Activated T-cell treated with anti-CD3 and anti-CD28 coated beads for 1 hour (primary cell): Measurements from ENCODE around the gene AIPL1.
"Not testable (repeated sequence)": the region's sequence is repeated elsewhere in the genome, so short reads cannot be mapped to it uniquely, and the experiment has no call there.

Experiments
- DNase-seq: peaks from one replicate; pipeline ENCODE4 v3.0.0-alpha.2; 2020; ENCODE audit warnings: low read depth

Gene AIPL1, protein sequence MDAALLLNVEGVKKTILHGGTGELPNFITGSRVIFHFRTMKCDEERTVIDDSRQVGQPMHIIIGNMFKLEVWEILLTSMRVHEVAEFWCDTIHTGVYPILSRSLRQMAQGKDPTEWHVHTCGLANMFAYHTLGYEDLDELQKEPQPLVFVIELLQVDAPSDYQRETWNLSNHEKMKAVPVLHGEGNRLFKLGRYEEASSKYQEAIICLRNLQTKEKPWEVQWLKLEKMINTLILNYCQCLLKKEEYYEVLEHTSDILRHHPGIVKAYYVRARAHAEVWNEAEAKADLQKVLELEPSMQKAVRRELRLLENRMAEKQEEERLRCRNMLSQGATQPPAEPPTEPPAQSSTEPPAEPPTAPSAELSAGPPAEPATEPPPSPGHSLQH

DNA sequence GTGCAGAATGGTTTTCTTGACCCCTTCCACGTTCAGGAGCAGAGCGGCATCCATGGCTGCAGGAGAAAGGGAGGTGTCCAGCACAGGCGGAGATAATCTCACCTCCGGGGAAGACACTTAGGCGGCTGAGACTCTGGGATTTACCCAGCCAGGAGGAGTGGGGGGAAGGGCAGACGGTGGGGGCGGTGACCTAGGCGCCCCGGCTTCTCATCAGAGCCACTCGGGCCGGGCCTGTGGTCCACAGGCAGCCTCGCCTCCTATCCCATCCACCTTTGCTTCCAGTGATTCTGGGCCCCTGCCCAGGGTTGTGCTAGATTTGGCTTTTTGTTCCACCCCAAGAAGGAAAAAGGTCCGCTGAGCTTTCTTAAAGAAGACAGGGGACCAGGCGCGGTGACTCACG is at the start of gene AIPL1:
Gene AIPL1, minus strand, starts transcription at position 71 of the 400 bp plus-strand sequence. Its CDS starts 17 bp downstream, at position 54.
- DNase-seq: no peak

DNA sequence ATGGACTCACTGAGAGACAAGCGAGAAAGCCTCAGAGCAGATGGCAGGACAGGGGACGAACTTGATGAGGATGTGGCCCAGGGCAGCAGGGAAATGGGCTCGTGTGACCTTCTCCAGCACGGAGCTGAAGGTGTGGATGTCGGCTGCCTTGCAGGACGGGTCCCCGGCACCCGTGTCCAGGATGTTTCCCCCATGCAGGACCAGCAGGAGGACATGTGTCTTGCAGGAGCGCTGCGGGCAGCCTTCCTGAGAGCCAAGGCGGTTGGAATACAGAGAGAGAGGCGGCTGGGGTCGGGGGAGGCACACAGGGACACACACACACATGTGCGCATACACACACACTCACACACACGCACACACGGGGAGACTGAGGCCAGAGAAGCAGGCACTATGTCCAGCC is 48.6 kb upstream of the AIPL1 start:
- no peak for DNase-seq

DNA sequence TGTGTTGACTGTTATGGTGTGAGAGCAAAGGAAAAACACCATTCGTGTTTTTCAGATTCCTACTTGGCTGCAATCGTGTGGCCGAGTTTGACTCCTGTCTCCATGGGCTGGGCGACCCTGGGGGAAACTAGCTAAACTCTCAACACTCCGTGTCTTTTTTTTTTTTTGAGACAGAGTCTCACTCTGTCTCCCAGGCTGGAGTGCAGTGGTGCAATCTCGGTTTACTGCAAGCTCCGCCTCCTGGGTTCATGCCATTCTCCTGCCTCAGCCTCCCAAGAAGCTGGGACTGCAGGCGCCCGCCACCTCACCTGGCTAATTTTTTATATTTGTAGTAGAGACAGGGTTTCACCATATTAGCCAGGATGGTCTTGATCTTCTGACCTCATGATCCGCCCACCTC is 47.9 kb upstream of the AIPL1 start:
- not testable (repeated sequence) for DNase-seq

DNA sequence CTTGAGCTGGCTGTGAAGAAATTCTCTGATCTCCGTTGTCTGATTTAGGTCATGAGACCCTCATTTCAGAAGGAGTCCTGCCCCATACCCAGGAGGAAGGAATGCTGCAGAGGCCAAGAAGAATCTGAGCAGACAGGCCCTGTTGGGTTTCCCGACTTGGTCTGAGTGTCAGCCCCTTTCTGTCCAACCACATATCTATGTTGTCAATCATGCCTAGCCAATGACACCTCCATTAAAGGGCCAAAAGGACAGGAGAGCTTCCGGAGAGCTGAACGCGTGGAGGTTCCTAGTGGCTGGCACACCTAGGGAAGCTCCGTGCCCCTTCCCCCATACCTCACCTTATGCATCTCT is 47.2 kb upstream of the AIPL1 start:
- no peak for DNase-seq

DNA sequence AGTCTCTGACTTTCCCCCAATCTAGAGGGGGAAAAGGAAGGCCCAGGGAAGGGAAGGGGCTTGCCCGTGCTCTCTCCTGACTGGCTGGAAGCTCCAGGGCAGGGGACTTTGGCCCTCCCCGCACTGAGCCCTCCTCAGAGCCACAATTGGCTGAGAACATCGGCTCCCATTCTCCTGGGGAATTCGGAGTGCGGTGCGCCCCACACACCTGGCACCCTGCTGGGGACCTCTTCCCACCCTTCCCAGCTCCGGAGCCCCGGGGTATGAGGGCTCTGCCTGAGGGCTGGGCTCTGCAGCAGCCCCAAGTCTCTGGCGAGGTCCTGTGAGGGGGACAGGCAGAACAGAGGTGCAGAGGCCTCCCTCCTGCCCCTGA is 45.4 kb upstream of the AIPL1 start:
- no peak for DNase-seq

DNA sequence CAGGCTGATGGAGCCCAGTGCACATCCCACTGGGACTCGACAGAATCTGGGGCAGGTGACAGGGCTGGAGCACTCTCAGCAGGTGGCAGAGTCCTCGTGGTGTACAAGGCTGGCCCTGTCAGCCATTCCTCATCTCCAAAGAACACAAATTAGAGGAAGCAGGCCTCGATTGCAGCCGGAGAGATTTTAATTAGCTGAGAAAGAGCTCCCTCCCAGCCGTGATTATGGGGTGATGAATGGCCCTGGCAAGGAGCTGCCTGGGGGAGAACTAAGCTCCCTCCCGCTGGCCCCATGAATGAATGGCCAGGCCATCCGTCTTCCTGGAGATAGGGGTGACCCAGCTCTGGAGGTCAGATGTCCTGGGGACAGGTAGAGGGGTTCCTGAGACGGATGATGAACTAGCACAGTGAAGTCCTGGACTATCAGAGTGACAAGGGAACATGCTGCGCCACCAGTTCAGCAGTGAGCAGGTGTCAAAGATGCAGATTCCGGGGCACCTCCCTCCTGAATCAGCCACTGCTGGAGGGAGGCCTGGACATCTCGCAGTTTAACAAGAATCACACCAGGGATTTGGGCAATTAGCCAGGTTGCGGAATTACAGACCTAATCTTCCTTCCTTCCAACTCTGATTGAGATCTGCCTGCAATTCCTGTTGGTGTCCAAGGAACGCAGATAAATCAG is 44.8 kb upstream of the AIPL1 start:
- no peak for DNase-seq

DNA sequence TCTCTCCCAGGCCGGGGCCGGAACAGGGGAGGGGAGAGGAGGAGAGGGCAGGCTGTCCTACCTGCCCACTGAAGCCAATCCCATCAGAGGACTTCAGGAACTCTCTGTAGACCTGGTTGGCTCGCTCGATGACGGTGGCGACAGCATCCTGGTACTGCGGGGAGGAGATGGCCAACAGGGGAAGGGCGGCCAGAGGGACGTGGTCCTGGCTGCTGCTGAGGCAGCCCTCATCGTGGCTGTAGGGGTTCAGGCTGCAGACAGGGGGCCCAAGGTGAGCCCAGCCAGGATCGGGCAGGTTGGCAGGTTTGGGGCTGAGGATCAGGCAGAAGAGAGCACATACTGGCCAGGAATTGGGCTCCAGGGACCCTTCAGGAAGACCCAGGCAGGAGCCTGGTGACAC is 43.6 kb upstream of the AIPL1 start:
- DNase-seq: no peak

DNA sequence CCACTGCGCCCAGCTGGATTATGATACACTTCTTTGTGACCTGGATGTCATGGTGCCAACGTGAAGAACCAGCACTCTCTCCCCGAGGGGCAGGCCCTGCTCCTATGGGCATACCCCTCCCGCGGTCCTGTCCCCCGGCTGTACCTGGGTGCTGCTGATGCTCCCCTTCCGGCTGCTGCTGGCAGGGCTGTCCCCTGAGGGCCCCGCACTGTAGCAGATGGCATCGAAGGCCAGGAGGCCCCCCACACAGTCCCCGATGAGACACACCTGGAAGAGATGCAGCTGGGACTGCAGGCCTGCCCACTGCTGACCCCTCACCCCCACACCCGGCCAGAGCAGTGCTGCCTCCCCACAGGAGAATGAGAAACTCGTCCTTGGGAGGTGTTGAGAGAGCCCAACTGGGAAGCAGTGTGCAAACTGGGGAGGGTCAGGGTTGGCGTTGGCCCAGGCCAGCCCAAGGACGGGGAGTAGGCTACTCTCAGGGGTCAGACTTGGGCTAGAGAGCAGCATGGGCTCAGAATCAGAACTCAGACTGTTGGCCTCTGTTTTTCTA is 43.0 kb upstream of the AIPL1 start:
- DNase-seq: no peak

DNA sequence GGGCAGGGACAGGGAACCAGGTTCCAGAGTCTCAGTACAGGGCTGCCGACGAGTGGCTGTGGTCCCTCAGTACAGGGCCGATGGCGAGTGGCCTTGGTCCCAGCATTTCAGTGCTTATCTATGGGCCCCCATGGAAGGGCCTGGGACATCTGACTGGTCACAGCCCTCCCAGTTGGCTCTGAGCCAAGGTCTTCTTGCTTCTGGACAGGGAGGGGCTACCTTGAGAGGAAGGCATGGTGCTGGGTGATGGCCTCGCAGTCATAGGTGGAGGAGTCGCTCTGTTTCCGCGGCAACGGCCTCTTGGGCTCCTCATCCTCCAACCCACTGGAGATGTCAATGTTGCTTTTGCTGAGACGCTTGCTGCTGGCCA is 41.9 kb upstream of the AIPL1 start:
- no peak for DNase-seq

DNA sequence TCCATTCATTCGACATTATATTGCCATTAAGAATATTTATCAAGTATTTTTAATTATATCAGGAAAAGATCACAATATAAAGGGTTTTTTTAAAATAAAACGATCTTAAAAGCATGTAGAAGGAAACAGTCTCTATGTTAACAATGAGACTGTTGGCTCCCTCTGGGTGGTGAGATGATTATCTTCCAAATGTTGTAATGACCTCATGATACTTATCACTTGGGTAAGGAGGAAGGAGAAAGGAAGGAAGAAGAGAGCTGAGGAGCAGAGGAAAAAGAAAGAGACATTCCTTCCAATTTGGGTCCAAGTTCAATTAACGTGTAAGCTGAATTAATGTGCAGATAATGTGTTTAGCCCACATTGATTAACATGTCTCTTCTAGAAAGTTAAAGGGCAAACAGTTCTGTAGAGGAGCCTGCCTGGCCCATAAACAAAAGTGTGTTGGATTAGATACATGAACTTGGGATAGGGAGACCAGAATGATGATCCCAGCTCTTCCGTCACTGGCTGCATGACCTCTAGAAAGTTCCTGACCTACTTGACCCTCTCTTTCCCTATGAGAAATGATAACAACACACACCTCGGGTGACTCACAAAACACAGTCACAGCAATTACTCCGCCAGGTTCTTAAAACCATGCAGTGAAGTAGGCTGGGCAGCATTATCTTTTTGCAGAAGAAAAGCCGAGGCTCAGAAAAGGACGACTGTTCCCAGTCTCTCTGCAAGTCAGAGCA is 41.3 kb upstream of the AIPL1 start:
- no peak for DNase-seq

DNA sequence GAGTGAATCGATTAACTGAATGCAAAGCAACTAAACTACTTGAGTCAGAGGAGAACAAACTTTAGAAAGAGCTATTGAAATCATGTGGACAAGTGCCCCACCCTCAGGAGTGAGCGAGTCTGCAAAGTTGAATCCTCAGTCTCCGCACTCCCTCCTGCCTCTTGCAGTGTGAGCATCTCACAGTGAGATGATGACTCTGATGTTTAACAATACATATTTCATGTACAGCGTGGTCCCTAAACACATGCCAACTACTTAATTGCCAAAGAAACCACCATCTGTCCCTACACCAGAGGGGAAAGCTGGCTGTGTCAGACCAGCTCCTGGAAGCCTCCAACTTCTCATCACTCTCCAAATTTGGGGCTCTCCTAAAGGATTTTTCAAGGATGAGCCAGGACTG is 40.5 kb upstream of the AIPL1 start:
- DNase-seq: no peak

DNA sequence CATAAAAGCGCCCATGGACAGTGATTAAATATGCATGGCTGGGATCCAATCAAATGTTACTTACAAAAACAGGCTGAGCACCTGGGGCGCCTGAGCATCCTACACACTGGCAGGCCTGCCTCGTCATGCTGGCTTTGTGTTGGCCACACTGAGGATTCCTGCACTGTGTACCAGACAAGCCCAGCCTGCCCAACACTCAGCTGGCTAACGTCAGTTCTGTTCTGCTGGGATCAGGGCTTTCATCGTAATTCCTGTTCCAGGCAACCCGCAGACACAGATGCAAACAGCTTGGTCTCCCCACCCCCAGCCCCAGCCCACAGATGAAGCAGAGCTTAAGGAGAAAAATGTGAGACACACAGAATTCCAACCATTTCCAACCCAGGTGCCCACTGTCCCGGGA is 40.0 kb upstream of the AIPL1 start:
- DNase-seq: no peak

DNA sequence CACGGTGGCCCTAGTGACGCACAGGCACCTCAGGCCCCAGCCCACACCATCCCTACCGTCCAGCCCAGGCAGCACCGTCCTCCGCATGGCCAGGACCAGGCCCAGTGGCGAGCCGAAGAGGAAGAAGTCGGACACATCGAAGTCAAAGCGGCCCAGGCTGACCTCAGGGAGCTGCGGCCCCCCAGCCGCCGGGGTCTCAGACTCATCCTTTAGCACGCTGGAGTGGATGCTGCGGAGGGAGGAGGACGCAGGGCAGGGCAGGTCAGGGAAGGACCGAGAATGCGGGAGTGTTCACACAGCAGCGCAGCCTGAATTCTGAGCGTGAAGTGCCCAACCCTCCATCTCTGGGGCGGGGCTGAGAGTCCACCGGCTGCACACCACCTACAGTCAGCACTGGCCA is 39.5 kb upstream of the AIPL1 start:
- no peak for DNase-seq

DNA sequence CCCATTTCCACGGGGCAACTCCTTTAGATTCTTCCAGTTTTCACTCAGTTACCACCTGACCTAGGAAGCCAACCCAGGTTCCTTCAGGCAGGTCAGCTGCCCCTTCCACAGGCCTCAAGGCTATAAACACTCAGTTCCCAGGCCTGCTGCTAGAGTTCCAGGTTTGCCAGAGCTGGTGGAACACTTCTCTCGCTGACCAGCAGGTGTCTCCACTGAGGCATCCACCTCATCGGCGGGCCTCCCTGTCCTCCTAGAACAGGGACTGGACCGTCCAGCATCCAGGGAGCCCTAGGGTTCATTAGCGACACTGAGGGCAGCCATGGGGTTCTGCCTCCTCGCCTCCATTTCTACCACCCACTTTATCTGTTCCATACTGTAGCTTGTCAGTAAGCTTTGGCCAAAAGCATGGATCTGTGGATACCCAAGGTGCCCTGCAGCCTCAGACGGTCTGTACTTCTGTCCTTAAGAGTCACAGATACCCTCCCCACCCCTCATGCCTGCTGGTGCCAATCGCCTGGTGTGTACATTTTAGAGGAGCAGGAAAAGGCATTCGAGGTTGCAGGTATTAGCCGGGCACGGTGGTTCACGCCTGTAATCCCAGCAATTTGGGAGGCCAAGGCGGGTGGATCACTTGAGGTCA is 38.3 kb upstream of the AIPL1 start:
- DNase-seq: peak; percentile 52

DNA sequence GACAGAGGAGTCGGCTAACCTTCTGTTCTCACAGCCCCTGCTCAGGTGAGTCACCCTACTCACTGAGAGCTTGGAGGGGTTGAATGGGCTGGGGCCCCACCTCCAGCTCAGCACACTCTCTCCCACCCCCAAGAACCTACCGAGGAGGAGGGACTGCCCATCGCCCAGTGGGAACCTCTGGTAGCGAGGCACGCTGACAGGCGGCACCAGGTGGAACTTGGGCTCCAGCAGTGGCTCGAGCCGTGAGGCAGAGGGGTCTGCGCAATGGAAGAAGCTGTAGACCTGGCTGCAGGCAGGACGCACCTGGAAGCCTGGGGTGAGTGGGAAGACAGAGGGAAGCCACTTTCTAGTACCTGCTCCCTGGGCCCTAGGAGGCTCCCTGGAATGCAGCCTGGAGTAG is 37.6 kb upstream of the AIPL1 start:
- DNase-seq: no peak

DNA sequence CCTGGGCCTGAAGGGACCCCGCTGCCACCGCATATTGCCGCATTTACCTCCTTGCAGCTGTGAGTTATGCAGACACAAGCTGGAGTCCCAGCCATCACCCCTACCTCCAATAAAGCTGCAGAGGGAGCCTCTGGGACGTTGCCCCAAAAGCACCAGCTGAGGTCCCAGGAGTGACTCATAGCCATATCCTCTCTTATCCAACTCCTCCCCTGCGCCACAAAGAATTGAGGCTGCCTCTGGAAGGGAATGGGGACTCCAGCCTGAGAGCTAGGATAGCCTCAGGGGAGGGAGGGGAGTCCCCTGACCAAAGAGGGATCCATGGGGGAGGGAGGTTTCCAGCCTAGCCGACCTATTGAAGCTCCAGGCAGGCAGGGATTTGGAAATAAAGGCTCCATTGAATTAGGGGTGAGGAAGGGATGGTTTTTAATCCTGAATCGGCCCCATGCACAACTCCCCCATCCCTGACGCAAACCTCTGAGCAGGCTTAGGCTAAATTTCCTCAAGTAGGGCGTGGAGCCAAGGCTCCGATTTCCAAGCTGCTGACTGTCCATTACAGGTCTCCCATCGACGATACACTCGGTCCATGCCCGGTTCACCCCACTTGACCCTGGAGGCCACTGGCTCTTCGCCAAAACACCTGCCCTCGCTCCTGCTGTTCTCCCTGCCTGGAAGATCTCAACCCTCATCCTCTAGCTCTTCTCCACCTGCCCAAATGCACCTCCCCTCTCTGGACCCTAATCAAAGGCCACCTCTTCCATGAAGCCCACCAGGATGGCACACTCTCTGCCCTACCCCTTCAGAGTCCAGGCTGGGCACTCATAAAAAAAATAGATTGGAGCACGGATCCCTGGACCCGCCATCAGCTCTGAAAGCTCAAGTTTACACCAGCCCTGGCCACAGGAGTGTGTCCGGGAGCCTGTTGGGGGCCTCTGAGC is 36.9 kb upstream of the AIPL1 start:
- no peak for DNase-seq

DNA sequence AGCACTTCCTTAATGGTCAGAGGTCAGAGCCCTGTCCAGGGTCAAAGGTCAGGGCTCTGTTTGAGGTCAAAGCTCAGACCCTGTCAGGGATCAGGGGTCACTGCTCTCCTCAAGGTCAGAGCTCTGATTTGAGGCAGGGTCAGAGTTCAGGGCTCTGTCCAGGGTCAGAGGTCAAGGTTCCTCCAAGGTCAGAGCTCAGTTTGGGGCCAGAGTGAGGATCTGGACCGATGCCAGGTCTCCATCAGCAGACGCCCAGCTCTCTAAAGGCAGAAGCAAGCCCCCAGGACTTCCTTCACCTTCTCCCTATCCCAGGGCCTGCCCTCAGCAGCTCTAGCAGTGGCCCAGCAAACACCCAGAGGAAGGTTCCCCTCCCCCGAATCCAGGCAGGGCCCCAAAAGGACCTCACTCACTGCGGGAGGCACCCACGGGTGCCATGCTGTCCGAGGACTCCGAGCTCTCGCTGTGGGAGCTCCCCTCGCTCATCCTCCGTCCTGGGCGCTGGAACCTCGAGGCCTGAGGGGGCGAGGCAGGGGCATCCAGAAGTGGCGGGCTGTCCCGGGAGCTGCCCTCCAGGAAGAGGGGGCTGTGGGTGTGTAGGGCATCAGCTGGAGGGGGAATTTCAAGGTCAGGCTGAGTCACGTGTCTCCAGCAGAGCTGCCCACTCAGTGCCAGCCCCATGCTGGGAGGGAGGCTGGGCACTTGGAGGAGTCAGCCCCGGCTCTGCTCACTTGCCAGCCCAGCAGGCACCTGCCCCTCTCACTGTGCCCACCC is 36.0 kb upstream of the AIPL1 start:
- no peak for DNase-seq

DNA sequence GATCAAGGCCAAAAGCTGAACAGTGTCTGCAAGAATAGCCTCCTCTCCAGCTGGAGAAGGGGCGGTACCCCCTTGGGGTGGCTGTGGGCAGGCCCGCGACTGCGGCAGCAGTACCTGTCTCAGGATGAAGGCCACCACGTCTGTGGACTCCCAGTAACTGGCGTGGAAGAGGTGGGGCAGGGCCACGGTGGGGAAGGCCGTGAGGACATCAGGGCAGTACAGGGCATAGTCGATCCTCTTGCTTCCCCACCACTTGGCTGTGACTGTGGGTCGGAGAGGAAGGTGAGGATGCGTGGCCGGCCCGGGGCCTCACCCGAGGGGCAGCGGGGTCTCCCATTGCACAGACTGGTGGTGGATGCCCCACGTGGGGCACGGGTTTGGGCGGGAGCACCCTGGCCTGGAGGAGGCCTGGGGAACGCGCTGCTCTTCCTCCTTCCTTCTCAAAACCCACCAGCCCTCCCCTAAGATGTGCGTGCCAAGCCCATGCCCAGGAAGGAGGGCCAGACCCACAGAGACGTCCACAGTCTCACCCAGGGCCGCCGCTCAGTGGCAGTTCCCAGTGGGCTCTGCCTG is 35.3 kb upstream of the AIPL1 start:
- DNase-seq: no peak

DNA sequence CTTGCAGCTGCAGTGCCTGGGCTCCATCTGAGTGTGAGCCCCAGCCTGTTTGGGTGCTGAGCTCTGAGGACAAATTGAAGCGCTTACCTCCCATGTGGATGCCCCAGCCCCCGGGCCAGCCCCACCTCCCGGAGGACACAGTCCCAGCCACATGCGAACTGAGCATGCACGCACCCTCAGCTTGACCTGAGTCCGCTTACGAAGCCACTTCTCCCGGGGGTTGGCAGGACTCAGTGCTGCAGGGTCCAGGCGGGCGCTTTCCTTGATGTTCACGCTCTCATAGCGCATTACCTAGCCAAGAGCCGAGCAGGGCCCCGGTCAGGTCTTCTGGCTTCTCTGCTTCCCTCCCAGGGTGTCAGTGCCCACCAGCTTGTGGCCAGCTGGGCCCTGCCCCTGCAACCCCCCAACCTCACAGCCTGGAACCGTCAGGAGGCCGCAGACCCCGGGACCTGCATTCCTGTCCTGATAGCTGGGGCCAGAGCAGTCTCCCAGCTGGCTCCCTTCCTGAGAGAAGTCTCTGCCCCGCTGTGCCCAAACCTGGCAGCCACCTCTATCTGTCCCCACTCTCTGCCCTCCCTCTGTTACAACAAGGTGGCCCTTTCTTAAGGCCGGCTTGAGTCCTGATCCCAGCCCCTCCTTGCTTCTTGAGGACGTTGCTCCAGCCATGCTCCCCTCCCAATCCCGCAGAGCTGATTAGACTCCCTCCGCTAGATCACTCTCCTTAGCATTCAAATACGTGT is 33.3 kb upstream of the AIPL1 start:
- no peak for DNase-seq

DNA sequence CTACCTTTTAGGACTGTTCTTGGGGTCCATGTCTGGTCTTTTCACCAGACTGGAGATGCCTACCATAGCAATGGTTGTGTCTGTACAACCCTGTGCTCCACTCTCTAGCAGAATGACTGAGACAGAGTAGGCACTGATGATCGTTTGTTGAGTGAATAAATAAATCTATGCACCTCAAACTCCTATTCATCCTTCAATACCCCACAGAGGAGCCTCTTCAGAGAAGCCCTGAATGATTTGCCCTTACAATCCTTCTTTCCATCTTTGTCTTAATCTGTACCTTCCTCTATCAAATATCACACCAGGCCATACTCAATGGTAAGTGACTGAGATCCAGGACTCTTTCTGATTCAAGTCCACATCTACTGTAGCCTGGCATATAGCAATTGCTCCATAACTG is 32.6 kb upstream of the AIPL1 start:
- DNase-seq: no peak
